Thoracic aorta (tissue), 2 donors: ENCODE data around the gene MRM1. TPM values are rescaled to one million over a fixed set of nuclear protein-coding genes. Genes with fewer than 3 reads are reported as not detected.
"Not testable (repeated sequence)": the region's sequence is repeated elsewhere in the genome, so short reads cannot be mapped to it uniquely, and the experiment has no call there.

Source experiments
- ATAC-seq: fragments of 150-250 bp; one replicate; pipeline ENCODE4 v1.8.0; 2017; ENCODE audit warnings: low read depth; ENCODE audit not compliant: insufficient number of reproducible peaks, low FRiP score
- DNase-seq: peaks from one replicate; pipeline ENCODE4 v3.0.0-alpha.2; 2020; ENCODE audit warnings: low spot score
- H3K27ac ChIP-seq, 2 donors: fragments of 200-600 bp; sonication (generic); 1 replicate in 1 of 2; 2 replicates in 1 of 2; pipeline ENCODE4 v1.5.1; 2016; ENCODE audit warnings: mild to moderate bottlenecking in 2 of 2, moderate library complexity in 2 of 2
- H3K27me3 ChIP-seq: fragments of 200-600 bp; sonication (generic); replicated peaks from 2 replicates; pipeline ENCODE4 v1.6.0; 2016; ENCODE audit warnings: mild to moderate bottlenecking; ENCODE audit not compliant: insufficient read depth
- H3K36me3 ChIP-seq: fragments of 200-600 bp; sonication (generic); one replicate; pipeline ENCODE4 v1.5.1; 2016
- H3K4me1 ChIP-seq, 2 donors: fragments of 200-600 bp; sonication (generic); 1 replicate in 1 of 2; 2 replicates in 1 of 2; pipeline versions ENCODE4 v1.5.1 to v1.6.0; 2016; ENCODE audit warnings: low read depth in 2 of 2, mild to moderate bottlenecking in 1 of 2; ENCODE audit not compliant: control insufficient read depth in 1 of 2
- H3K4me3 ChIP-seq: fragments of 200-600 bp; sonication (generic); 2 replicates; pipeline ENCODE4 v1.5.1; 2016; ENCODE audit warnings: mild to moderate bottlenecking
- H3K9me3 ChIP-seq: fragments of 200-600 bp; sonication (generic); 2 replicates; pipeline ENCODE4 v1.5.1; 2016
- total RNA-seq, 2 donors: library from RNA; depleted of rRNA; stranded (reverse); fragments of >200 nt; gene quantifications; one replicate each; pipeline versions ENCODE4 v1.1.0 to v1.2.3, GENCODE V29; 2016
- TF ChIP-seq, protein P1 (sequence below): fragments of 200-600 bp; sonication (generic); IDR thresholded peaks from one replicate; pipeline ENCODE4 v1.5.1; 2019; ENCODE audit warnings: antibody characterized with exemption

Gene MRM1
- total RNA-seq, 2 donors from 2014 or later: 3.8 to 3.9 TPM

- TF ChIP-seq, protein P1, sequence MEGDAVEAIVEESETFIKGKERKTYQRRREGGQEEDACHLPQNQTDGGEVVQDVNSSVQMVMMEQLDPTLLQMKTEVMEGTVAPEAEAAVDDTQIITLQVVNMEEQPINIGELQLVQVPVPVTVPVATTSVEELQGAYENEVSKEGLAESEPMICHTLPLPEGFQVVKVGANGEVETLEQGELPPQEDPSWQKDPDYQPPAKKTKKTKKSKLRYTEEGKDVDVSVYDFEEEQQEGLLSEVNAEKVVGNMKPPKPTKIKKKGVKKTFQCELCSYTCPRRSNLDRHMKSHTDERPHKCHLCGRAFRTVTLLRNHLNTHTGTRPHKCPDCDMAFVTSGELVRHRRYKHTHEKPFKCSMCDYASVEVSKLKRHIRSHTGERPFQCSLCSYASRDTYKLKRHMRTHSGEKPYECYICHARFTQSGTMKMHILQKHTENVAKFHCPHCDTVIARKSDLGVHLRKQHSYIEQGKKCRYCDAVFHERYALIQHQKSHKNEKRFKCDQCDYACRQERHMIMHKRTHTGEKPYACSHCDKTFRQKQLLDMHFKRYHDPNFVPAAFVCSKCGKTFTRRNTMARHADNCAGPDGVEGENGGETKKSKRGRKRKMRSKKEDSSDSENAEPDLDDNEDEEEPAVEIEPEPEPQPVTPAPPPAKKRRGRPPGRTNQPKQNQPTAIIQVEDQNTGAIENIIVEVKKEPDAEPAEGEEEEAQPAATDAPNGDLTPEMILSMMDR: no peak
- Histone ChIP-seq H3K27me3 (no peaks in the 10 kb centered on the region), H3K4me1 (peaks cover 16 to 22% of the 10 kb centered on the region in 2 donors), H3K27ac (peak overlapping the region; percentile 75 to 83), H3K36me3 (no peaks in the 10 kb centered on the region), H3K4me3 (peak overlapping the region; percentile 79), H3K9me3 (no peaks in the 10 kb centered on the region)
- ATAC-seq: no peak
- no peak for DNase-seq
These were observed 806 bp downstream of the MRM1 start for GRCh38 chr17:36602030-36602748.

- no peak for DNase-seq
- TF ChIP-seq, protein P1: peak; percentile 74
- Histone ChIP-seq H3K4me3 (peak overlapping the region; percentile 79), H3K27ac (no peak overlapping the region), H3K4me1 (peaks cover 16 to 22% of the 10 kb centered on the region in 2 donors), H3K27me3 (no peaks in the 10 kb centered on the region), H3K9me3 (no peaks in the 10 kb centered on the region), H3K36me3 (no peaks in the 10 kb centered on the region)
- peak; percentile 47 for ATAC-seq
These were observed 1.6 kb downstream of the MRM1 start for GRCh38 chr17:36602924-36603384.

GRCh38 chr17:36605028-36605427, 3.6 kb downstream of the MRM1 start:
- H3K4me1 ChIP-seq: peaks cover 16 to 28% of the 10 kb centered on the region in 2 donors
- not testable (repeated sequence) for ATAC-seq, H3K36me3 ChIP-seq, H3K9me3 ChIP-seq, H3K27ac ChIP-seq, DNase-seq, H3K27me3 ChIP-seq, H3K4me3 ChIP-seq

DNA sequence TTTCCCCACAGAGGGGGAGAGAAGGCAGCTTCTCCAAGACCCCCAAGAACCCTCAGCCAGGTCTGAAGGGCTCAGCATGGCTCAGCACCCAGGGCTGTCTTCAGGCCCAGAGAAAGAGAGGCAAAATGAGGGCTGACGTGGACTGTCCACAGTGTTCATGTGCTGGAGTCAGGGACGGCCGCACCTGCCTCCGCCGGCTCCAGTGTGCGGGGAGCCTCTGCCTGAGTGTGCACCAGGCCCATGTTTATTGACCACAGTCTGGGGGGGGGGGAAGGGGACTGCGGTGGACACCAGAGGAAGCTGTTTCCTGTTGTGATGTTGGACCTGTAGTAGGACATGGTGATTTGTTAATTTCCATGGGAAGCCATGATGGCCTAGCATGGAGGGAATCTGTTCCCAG, 6.9 kb downstream of the MRM1 start:
- Histone ChIP-seq H3K36me3 (no peaks in the 10 kb centered on the region), H3K27me3 (no peaks in the 10 kb centered on the region), H3K4me1 (peaks cover 4 to 6% of the 10 kb centered on the region in 2 donors), H3K9me3 (no peaks in the 10 kb centered on the region), H3K4me3 (no peak overlapping the region), H3K27ac (no peak overlapping the region)
- DNase-seq: no peak
- TF ChIP-seq, protein P1: no peak
- ATAC-seq: no peak

DNA sequence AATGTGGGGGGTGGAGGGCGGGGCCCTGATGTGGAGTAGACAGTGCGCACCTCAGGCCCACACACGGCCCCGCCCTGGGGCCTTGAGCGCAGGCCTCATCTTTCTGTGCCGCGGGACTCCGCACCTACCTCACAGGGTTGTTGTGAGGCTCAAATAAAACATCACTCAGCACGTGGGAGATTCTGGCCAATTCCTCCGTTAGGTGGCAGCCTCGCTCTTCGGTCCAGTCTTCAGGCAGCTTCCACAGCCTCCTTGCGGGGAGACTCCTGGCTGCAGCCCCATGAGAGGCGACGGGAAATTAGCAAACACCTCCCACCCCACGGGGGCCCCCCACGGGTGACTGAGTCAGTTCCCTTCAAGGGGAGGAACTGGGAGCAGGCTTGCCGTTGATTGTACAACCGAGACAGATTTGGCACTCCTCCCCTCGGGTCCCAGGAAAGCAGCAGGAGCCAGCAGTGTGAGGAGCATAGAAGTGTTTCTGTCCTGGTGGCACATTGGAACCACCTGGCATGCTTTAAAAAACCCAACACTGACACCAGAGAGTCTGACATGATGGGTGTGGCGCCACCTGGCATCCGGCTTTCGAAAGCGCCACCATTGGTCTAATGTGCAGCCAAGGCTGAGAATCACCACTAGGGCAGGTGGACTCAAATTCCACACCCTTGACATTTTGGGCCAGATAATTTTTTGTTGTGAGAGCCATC, 7.6 kb downstream of the MRM1 start:
- Histone ChIP-seq H3K27ac (no peak overlapping the region), H3K4me3 (no peak overlapping the region), H3K27me3 (no peaks in the 10 kb centered on the region), H3K36me3 (no peaks in the 10 kb centered on the region), H3K9me3 (no peaks in the 10 kb centered on the region), H3K4me1 (peaks cover 0 to 6% of the 10 kb centered on the region in 2 donors)
- ATAC-seq: no peak
- DNase-seq: no peak
- TF ChIP-seq, protein P1: no peak
